Astrocyte of the cerebellum (primary cell): ENCODE data around the gene GSG1L.

ENCODE experiments used
- DNase-seq: peaks from one replicate; pipeline ENCODE4 v3.0.0-alpha.2; 2011; ENCODE audit warnings: low read depth
- H3K4me3 ChIP-seq: 2 replicates; pipeline ENCODE4 v1.5.1; 2011; ENCODE audit warnings: mild to moderate bottlenecking, low read depth, low read length, moderate library complexity
- CTCF ChIP-seq: IDR thresholded peaks from 2 replicates; pipeline ENCODE4 v1.5.1; 2012; ENCODE audit warnings: low read length, low read depth, moderate library complexity, mild to moderate bottlenecking; ENCODE audit errors: missing control alignments
- in situ Hi-C: cut with HindIII; loops from 2 replicates; pipeline ENCODE4 v1.10.0; 2017; ENCODE audit warnings: low sequenced_read_pairs

Gene GSG1L

DNA sequence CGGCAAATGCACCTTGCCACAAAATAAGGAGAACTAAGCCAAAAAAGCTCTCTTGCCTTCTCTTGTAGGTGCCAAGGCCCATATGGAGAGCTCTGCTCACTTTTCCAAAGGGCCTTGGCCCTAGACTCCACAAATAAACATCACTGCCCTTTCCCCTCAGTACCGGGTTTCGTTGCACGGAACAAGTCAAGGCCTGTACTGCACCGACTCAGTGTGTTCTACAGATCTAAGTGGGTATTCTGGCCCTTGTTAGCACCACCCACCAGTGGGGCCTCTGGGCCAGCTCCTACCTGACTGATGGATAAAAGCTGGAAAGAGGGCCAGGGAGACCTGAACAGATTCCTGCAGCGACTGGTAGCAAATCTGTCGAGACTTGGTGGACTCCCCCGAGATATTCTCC lies 43.7 kb upstream of the GSG1L start:
- no peak for TF ChIP-seq CTCF
- DNase-seq = no peak
- no peak overlapping the region for H3K4me3 ChIP-seq
- in situ Hi-C loops = no loop called here

- DNase-seq = no peak
Observed at GRCh38 chr16:28106467-28107215, 43.1 kb upstream of the GSG1L start.

GRCh38 chr16:28105954-28106353 lies 42.4 kb upstream of the GSG1L start:
- no peak overlapping the region for H3K4me3 ChIP-seq
- no peak for TF ChIP-seq CTCF
- no peak for DNase-seq
- in situ Hi-C loops = no loop called here

More at GRCh38 chr16:28106467-28107215, 43.1 kb upstream of the GSG1L start:
- no peak overlapping the region for H3K4me3 ChIP-seq
- in situ Hi-C loops = no loop called here
- no peak for TF ChIP-seq CTCF

GRCh38 chr16:28105297-28105696 lies 41.8 kb upstream of the GSG1L start:
- H3K4me3 ChIP-seq = no peak overlapping the region
- TF ChIP-seq CTCF = no peak
- in situ Hi-C loops = no loop called here
- DNase-seq = no peak

- in situ Hi-C loops = no loop called here
- DNase-seq = no peak
- no peak for TF ChIP-seq CTCF
Observed at GRCh38 chr16:28104404-28104803, 40.9 kb upstream of the GSG1L start.

GRCh38 chr16:28103516-28104170 lies 40.1 kb upstream of the GSG1L start:
- in situ Hi-C loops = no loop called here
- no peak for TF ChIP-seq CTCF
- no peak overlapping the region for H3K4me3 ChIP-seq
- DNase-seq = no peak

More at GRCh38 chr16:28104404-28104803, 40.9 kb upstream of the GSG1L start:
- no peak overlapping the region for H3K4me3 ChIP-seq
